HG02678 (cell line): Measurements from ENCODE around the gene PRDM1.
"Not testable (repeated sequence)": the region's sequence is repeated elsewhere in the genome, so short reads cannot be mapped to it uniquely, and the experiment has no call there.

Experiments
- ATAC-seq: cut with Tn5 transposase; IDR thresholded peaks from one replicate; pipeline ENCODE4 v1.9.1; 2021; ENCODE audit warnings: mild to moderate bottlenecking, moderate library complexity; ENCODE audit not compliant: unreplicated experiment

The PRDM1 gene

GRCh38 chr6:106134906-106135634 is 48.9 kb downstream of the PRDM1 start:
- no peak for ATAC-seq

GRCh38 chr6:106135911-106136571 is 49.9 kb downstream of the PRDM1 start:
- no peak for ATAC-seq

DNA sequence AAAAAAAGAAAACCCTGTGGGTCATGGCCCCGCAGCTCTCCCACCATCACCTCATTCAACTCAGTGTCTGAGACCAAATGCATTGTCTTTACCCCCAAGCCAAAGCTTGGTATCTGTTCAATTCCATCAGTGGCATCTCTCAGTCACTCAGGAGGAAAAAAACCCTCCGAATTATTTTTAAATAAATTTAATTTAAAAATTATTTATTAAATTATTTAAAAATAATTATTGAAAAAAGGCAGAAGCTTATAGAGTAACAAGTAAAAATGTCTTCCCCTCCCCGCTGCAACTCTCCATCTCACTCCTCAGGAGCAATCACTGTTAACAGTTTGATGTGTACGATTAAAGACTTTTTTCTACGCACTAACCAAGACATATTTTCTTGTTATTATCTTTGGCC is 50.7 kb downstream of the PRDM1 start:
- ATAC-seq = no peak

GRCh38 chr6:106138151-106138550 is 52.0 kb downstream of the PRDM1 start:
- no peak for ATAC-seq

DNA sequence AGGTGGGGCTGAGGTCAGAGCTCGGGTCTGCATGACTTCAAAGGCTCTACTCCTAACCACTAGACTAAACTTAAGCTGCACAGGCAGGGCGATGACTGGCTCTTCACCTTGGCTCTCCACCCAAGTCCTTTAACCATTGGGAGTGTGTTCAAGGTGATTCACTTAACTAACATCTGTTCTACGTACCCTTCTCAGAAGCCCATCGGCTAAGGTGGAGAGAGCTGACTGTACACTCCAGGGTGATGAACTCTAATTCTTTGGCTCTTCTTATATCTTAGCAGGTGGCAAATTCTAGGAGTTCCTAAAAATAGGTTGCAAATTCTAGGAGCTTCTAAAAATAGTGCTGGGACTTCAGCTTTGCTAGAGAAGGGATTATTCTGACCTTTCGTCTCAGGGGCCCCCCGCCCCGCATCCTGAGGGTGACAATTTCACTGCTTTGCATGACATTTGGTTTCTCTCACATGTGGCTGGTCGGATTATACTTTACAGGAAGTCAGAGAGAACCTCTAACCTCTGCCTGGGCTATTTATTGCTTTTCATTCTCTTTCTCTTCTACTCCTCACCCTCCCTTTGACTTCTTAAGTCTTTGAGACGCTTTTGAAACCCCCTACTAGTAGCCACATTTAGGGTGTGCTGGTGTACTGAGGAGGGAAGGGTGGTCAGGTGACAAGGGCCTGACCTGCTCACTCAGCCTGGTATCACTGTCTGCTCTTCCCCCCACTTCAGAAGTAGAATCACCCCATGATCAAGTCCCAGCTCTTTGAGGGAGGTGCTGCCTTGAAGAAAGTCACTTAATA is 55.5 kb downstream of the PRDM1 start:
- ATAC-seq = peak; percentile 82

DNA sequence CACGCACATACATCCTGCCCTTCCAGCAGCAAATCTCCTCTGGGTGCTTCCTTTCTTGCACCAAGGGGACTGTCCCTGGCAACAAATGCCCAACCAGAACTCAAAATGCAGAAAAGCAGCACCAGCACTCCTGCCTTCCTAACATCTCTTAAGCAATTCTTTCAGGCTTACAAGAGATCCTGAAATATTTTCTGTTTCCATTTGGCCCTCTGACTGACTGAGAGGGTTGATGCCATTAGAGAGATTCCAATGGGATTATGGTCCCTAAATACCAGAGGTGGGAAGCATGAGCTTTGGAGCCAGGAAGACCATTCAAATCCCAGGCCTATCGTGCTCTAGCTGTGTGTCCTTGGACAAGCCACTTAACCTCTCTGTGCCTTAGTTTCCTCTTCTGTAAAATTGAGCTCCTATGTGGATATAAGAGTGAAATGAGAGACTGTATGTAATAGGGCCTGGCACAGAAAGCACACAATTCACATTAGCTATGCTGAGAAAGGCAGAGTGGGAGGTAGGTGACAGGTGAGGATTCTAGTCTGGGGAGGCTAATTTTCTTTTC is 56.8 kb downstream of the PRDM1 start:
- no peak for ATAC-seq

GRCh38 chr6:106143665-106144064 is 57.5 kb downstream of the PRDM1 start:
- no peak for ATAC-seq

DNA sequence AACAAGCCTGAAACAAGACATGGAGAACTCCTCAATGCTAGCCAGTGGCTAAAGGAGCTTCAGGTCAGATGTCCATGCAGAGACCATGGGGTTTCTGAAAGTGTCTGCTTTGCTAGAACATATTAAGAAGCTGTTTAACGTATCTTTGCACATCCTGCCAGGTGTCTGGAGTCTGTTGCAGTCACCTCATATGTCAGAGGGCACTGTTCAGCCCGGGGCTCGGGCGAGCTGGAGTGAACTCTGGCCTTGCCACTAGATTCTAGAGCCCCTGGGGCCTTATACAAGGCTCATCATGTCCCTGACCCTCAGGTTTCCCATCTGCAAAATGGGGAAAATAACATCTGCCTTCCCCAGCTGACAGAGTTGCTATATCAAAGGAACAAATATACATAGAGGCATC is 59.0 kb downstream of the PRDM1 start:
- no peak for ATAC-seq

- ATAC-seq = peak; percentile 34
Measured at GRCh38 chr6:106145741-106146227, 59.6 kb downstream of the PRDM1 start.

DNA sequence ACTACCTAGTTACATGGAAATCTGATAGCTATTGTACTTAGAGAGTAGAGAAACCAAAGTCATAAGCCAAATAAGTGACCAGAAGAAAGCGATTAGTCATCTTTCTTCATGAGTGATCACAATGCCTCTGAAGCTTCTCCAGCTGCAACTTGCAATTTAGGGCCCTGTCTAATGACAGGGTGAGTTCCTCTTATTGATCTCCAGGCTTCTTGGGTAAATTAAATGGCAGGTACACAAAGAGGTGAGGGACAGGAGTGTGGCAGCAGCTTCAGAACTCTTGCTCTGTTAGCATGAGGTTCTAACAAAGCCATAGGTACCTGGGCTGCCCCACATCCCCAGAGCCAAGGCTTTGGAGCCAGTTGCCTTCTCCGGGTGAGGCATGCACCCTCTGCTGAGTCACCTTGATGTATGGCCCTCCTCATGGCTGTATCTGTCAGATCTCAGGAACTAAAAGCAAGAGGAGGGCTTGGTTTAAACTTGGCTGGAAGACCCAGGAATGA is 60.8 kb downstream of the PRDM1 start:
- peak; percentile 36 for ATAC-seq

DNA sequence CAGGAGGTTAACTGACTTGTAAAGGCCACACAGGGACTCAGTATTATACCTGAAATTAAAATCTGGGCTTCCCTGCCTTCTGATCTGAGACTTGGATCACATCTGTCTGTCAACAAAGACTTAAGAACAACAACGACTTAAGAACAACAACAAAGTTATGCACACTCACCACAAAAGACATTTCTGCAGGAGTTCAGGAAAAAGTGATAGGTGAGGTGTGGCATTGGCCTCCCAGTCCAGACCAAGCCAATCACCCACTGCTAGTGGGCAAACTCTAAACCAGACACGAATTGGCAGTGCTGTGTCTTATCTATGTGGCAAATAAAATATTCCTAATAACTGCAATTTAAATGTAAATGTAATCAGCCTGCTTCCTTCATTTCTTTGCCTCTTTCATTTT is 61.3 kb downstream of the PRDM1 start:
- ATAC-seq = no peak

DNA sequence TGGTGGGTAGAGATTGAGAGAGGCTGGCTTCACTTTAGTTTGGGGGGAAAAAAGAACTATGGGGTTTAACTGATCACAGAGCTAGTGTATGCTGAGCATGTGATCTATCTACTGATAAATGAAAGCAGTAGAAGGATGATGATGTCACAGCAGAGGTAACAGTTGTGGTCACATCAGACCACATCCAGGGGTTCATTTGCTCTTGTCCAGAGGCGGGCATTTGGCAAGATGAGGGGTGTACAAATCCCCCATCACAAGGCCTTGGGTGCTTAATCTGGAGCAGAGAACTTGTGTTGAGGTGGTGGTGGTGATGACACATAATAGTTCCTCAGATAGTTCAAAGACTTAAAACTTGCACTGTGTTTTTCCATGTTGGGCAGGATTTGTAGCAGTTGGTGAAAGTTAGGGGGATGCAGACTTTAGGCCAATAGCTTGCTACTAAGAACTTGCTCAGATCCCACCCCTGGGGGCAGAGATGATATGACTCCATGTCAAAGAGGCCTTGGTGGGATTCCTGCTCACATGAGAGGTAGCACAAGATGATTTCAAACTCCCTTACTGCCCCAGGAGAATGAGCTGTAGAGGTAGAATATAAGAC is 63.4 kb downstream of the PRDM1 start:
- ATAC-seq = no peak

DNA sequence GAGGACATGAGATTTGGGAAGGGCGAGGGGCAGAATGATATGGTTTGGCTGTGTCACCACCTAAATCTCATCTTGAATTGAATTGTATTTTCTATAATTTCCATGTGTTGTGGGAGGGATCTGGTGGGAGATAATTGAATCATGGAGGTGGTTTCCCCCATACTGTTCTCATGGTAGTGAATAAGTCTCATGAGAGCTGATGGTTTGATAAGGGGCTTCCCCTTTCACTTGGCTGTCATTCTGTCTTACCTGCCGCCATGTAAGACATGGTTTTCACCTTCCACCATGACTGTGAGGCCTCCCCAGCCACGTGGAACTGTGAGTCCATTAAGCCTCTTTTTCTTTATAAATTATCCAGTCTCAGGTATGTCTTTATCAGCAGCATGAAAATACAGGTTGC is 66.3 kb downstream of the PRDM1 start:
- ATAC-seq = not testable (repeated sequence)

- no peak for ATAC-seq
Measured at GRCh38 chr6:106152952-106153351, 66.8 kb downstream of the PRDM1 start.

DNA sequence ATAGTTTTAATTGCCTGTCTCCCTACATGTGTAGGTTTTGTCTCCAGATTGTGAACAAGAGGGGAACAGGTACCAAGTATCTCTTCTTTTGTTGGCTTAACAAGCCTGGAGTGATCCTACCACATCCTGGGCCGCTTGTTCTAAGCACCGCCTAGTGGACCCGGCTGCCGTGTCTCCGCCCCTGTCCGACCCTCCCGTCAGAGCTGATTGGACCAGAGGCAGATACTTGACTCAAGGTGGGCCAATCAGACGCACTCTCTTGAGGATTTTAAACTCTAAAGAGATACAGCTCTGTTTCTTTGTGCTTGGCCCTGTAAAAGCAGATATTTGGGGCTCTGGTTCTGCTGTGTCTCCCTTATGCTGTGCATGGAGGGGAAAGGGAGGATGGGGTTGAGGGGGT is 68.2 kb downstream of the PRDM1 start:
- ATAC-seq = no peak

- no peak for ATAC-seq
Measured at GRCh38 chr6:106155219-106155830, 69.2 kb downstream of the PRDM1 start.

GRCh38 chr6:106156413-106156812 is 70.3 kb downstream of the PRDM1 start:
- no peak for ATAC-seq

DNA sequence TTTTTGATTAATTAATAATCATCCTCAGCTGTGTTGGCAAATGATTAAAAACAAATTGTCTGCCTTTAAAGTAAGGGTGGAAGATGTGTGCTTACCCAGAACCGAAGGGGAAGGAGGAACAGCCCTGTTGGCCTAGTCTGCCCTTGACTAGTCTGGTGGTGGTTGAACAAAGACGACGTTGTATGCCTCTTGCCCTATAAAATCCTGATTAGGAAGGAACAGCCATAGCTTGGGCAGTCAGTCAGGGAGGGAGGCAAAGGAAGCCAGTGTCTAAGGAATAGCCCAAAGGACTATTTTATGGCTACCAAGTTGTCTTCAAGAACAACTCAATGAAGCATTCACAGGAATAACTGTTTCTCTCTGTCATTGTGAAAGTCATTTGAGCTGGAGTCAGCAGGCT is 70.7 kb downstream of the PRDM1 start:
- ATAC-seq = no peak

DNA sequence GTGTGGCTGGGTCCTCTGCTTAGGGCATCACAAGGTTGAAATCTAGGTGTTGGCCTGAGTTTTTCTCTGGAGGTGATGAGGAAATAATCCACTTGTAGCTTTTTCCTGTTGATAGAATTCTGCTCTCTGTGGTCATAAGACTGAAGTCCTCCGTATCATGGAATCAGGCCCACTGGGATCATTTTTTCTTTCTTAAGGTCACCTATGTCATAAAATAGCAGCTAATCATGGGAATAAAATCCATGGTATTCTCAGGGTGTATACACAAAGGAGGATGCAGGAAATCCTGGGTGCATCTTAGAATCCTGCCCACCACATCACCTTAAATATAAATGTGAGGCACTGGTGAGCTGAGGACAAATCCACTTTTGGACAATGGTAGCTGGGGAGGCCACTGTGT is 72.7 kb downstream of the PRDM1 start:
- ATAC-seq = no peak
